Measurements from ENCODE around the gene TNF. TPM values are rescaled to one million over a fixed set of nuclear protein-coding genes. Genes with fewer than 3 reads are reported as not detected.
"Not testable (repeated sequence)": the region's sequence is repeated elsewhere in the genome, so short reads cannot be mapped to it uniquely, and the experiment has no call there.

TNF gene
- total and polyA plus RNA-seq, 10 donors, result 5.5 to 18.3 (median 12.5) TPM

DNA sequence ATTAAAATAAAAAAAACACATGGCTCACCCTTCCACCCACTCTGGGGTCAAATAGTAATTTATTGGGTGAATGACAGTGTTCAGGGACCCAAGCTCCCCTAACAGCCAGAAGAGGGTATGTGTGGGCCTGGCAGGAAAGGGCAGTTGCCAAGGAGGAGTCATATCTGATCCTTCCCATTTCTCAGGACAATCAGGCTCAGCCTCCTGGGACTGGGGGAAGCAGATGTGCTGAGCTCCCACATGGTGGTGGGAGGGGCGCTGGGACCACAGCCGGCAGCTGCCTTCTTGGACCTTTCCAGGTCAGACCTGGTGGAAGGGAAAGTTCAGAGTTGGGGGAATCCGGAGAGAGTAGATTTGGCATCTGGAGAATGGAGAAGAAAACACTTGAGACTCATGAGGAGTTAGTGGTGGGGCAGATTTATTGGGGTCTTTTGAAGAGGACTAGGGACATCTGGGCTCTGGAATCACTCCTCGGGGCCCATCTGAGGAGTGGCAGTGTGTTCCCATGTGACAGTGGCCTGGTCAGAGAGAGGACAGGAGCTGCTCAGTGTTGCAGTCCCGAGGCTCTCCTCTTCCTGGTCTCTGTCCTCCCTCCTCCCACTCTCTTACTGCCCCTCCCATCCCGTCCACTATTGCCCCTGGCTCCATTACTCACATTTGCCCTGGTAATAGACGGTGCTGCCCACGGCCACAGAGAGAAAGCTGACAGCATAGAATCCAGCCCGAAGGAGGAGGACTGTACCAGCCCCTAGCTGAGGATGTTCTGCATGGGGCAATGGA lies 13.7 kb downstream of the TNF start:
- intact Hi-C loops (cut with DNase I; ENCODE audit: low total_unique reads), result no loop called here
- H3K36me3 ChIP-seq, result peaks cover 0 to 24% (median 2%) of the 10 kb centered on the region in 6 donors
- 57 to 67% (median 65%) methylated on average over 9 of the region's 9 CpGs for WGBS, 5 donors
- DNase-seq, result no peak
- H3K27ac ChIP-seq, result peak overlapping the region; percentile 82 to 98 (median 96)
- H3K27me3 ChIP-seq (replicated peaks in 1 of 7), result no peaks in the 10 kb centered on the region
- TF ChIP-seq, protein P1, sequence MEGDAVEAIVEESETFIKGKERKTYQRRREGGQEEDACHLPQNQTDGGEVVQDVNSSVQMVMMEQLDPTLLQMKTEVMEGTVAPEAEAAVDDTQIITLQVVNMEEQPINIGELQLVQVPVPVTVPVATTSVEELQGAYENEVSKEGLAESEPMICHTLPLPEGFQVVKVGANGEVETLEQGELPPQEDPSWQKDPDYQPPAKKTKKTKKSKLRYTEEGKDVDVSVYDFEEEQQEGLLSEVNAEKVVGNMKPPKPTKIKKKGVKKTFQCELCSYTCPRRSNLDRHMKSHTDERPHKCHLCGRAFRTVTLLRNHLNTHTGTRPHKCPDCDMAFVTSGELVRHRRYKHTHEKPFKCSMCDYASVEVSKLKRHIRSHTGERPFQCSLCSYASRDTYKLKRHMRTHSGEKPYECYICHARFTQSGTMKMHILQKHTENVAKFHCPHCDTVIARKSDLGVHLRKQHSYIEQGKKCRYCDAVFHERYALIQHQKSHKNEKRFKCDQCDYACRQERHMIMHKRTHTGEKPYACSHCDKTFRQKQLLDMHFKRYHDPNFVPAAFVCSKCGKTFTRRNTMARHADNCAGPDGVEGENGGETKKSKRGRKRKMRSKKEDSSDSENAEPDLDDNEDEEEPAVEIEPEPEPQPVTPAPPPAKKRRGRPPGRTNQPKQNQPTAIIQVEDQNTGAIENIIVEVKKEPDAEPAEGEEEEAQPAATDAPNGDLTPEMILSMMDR (IDR thresholded peaks at IDR 0.05 in 8 of 11, conservative IDR thresholded peaks at IDR 0.05 in 3 of 11), result no peak
- TF ChIP-seq POLR2AphosphoS5 (IDR thresholded peaks at IDR 0.05), result no peak
- TF ChIP-seq POLR2A (IDR thresholded peaks at IDR 0.05), result no peak
- H3K9me3 ChIP-seq, result no peaks in the 10 kb centered on the region
- peak overlapping the region in 2 of 8 donors; percentile 34 to 44 for H3K4me3 ChIP-seq
- peaks cover 49 to 100% (median 83%) of the 10 kb centered on the region in 6 donors for H3K4me1 ChIP-seq

DNA sequence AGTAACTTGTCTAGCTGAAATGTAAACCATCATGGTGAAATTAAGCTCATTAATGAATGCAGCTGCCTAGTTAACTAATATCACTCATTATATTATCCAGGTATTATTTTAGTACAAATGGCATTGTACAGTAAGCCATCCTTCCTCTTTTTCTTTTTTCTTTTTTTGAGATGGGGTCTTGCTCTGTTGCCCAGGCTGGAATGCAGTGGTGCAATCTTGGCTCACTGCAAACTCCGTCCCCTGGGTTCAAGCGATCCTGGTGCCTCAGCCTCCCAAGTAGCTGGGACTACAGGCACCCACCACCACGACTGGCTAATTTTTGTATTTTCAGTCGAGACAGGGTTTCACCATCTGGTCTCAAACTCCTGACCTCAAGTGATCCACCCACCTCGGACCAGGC lies 15.3 kb downstream of the TNF start:
- H3K27me3 ChIP-seq (replicated peaks in 1 of 7); H3K27ac ChIP-seq; H3K4me3 ChIP-seq; intact Hi-C loops (cut with DNase I; ENCODE audit: low total_unique reads); H3K9me3 ChIP-seq; DNase-seq: not testable (repeated sequence)
- 79 to 92% (median 89%) methylated on average over 5 of the region's 5 CpGs for whole genome bisulfite sequencing, 5 donors
- Histone ChIP-seq H3K36me3 (peaks cover 0 to 24% (median 2%) of the 10 kb centered on the region in 6 donors), H3K4me1 (peaks cover 34 to 100% (median 67%) of the 10 kb centered on the region in 6 donors)

DNA sequence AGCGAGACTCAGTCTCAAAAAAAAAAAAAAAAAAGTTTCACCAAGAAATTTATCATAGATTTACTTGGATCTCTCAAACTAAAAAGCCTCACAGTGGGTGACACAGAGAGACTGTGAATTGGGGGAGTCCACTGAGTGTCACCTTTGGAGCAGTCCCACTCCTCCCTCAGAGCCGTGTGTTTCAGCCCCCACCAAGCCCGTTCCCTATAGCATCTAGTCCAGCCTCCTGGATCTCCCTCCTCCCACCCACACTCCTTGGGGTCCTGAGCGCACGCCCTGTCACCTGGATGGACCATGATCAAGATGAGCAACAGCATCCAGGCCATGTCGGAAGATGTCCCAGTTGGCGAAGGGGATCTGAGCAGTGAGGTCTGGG lies 17.0 kb downstream of the TNF start:
- intact Hi-C loops (cut with DNase I; ENCODE audit: low total_unique reads), result no loop called here
- peak overlapping the region; percentile 42 to 92 (median 81) for H3K27ac ChIP-seq

DNA sequence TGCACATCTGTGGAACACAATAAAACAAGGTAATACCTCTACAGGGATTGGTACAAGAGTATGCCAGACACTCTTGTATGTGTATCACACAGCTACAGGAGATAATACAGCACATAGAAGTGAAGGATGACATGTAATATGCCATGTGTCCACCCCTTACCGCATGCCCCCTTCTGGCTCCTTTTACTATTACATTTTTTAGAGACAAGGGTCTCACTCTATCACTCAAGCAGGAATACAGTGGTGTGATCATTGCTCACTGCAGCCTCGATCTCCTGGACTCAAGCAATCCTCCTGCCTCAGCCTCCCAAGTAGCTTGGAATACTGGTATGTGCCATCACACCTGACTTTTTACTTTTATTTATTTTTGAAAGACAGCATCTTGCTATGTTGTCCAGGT lies 21.6 kb downstream of the TNF start:
- WGBS, 5 donors, result 10 to 15% (median 12%) methylated on average over 2 of the region's 2 CpGs
- no peak overlapping the region for H3K4me3 ChIP-seq
- no peak for DNase-seq
- H3K27me3 ChIP-seq (replicated peaks in 1 of 7), result no peaks in the 10 kb centered on the region
- peak overlapping the region in 4 of 8 donors; percentile 5 to 50 (median 40) for H3K27ac ChIP-seq
- H3K4me1 ChIP-seq, result peaks cover 9 to 70% (median 39%) of the 10 kb centered on the region in 6 donors
- no peaks in the 10 kb centered on the region for H3K9me3 ChIP-seq
- no peaks in the 10 kb centered on the region for H3K36me3 ChIP-seq
- TF ChIP-seq, protein P1 (IDR thresholded peaks at IDR 0.05 in 8 of 11, conservative IDR thresholded peaks at IDR 0.05 in 3 of 11), result peak; percentile 13 to 79 (median 69)
- TF ChIP-seq POLR2A (IDR thresholded peaks at IDR 0.05), result no peak
- intact Hi-C loops (cut with DNase I; ENCODE audit: low total_unique reads), result no loop called here

More for the DNA sequence above, 17.0 kb downstream of the TNF start:
- TF ChIP-seq, protein P1 (IDR thresholded peaks at IDR 0.05 in 8 of 11, conservative IDR thresholded peaks at IDR 0.05 in 3 of 11), result no peak
- TF ChIP-seq POLR2AphosphoS5 (IDR thresholded peaks at IDR 0.05) (no peak), POLR2A (IDR thresholded peaks at IDR 0.05) (no peak)
- 76 to 83% (median 81%) methylated on average over 5 to 7 of the region's 7 CpGs for WGBS, 5 donors
- no peak for DNase-seq
- Histone ChIP-seq H3K4me1 (peaks cover 18 to 100% (median 63%) of the 10 kb centered on the region in 6 donors), H3K9me3 (no peaks in the 10 kb centered on the region), H3K4me3 (peak overlapping the region in 5 of 8 donors; percentile 1 to 59 (median 14)), H3K27me3 (replicated peaks in 1 of 7) (no peaks in the 10 kb centered on the region), H3K36me3 (peaks cover 0 to 24% (median 2%) of the 10 kb centered on the region in 6 donors)
